HEK293 (cell line): Measurements from ENCODE around the gene SLC12A8.

Source experiments
- ZNF140 ChIP-seq: fragments of 450-650 bp; formaldehyde crosslinking; IDR thresholded peaks from 2 replicates; pipeline ENCODE4 v1.5.1; 2016; ENCODE audit warnings: missing biosample characterization, missing genetic modification characterization
- ZNF623 ChIP-seq: fragments of 450-650 bp; formaldehyde crosslinking; IDR thresholded peaks from 2 replicates; pipeline ENCODE4 v1.5.1; 2016; ENCODE audit warnings: missing biosample characterization, missing genetic modification characterization
- ZNF776 ChIP-seq: fragments of 450-650 bp; formaldehyde crosslinking; IDR thresholded peaks from 2 replicates; pipeline ENCODE4 v1.5.0; 2017; ENCODE audit warnings: missing biosample characterization, missing genetic modification characterization, borderline replicate concordance
- TF ChIP-seq, protein P1 (sequence below): fragments of 450-650 bp; formaldehyde crosslinking; IDR thresholded peaks from 2 replicates; pipeline ENCODE4 v1.5.1; 2016; ENCODE audit warnings: missing biosample characterization, missing genetic modification characterization

DNA sequence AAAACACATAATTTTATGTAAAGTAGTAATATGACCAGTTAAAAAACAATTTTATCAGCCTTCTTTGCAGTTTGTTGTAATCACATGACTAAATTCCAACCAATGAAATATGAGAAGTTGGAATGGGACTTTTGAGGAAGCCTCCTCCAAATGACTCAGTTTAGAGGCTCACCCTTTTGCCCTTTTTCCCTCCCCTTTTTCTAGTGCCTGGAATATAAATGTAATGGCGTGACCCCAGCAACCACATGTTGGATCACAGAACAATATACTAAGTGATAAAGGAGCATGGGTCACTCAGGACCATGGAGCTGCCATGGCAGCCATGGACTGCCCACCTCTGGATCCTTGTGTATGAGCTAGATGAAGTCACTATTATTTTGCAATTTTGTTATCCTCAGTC is 107.9 kb downstream of the SLC12A8 start:
- TF ChIP-seq, protein P1, sequence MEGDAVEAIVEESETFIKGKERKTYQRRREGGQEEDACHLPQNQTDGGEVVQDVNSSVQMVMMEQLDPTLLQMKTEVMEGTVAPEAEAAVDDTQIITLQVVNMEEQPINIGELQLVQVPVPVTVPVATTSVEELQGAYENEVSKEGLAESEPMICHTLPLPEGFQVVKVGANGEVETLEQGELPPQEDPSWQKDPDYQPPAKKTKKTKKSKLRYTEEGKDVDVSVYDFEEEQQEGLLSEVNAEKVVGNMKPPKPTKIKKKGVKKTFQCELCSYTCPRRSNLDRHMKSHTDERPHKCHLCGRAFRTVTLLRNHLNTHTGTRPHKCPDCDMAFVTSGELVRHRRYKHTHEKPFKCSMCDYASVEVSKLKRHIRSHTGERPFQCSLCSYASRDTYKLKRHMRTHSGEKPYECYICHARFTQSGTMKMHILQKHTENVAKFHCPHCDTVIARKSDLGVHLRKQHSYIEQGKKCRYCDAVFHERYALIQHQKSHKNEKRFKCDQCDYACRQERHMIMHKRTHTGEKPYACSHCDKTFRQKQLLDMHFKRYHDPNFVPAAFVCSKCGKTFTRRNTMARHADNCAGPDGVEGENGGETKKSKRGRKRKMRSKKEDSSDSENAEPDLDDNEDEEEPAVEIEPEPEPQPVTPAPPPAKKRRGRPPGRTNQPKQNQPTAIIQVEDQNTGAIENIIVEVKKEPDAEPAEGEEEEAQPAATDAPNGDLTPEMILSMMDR (tag by site-specific recombination): no peak
- no peak for TF ChIP-seq ZNF140 (tag by site-specific recombination)
- no peak for TF ChIP-seq ZNF623 (tag by site-specific recombination)
- no peak for TF ChIP-seq ZNF776
